Measurements from ENCODE around the gene ARHGAP27.
"Not testable (repeated sequence)": the region's sequence is repeated elsewhere in the genome, so short reads cannot be mapped to it uniquely, and the experiment has no call there.

The ARHGAP27 gene

GRCh38 chr17:45445901-45446743 is 13.5 kb upstream of the ARHGAP27 start:
- H3K9me3 ChIP-seq (ENCODE audit: control insufficient read depth, insufficient read depth, low read depth, low read length); H3K4me3 ChIP-seq (ENCODE audit: low read depth, low read length); H3K4me1 ChIP-seq (ENCODE audit: control insufficient read depth, insufficient read depth, low read length); H3K36me3 ChIP-seq (ENCODE audit: control insufficient read depth, insufficient read depth, low read length); H3K27ac ChIP-seq (ENCODE audit: low read depth, low read length); H3K27me3 ChIP-seq (ENCODE audit: control insufficient read depth, insufficient read depth, low read length); H3K9ac ChIP-seq (ENCODE audit: low read length): not testable (repeated sequence)

GRCh38 chr17:45444856-45445820 is 12.5 kb upstream of the ARHGAP27 start:
- not testable (repeated sequence) for H3K4me1 ChIP-seq (ENCODE audit: control insufficient read depth, insufficient read depth, low read length); H3K36me3 ChIP-seq (ENCODE audit: control insufficient read depth, insufficient read depth, low read length); H3K27ac ChIP-seq (ENCODE audit: low read depth, low read length)

GRCh38 chr17:45444301-45444700 is 11.6 kb upstream of the ARHGAP27 start:
- peaks cover 15% of the 10 kb centered on the region for H3K4me1 ChIP-seq (ENCODE audit: control insufficient read depth, insufficient read depth, low read length)
- not testable (repeated sequence) for H3K4me3 ChIP-seq (ENCODE audit: low read depth, low read length); H3K27ac ChIP-seq (ENCODE audit: low read depth, low read length); H3K36me3 ChIP-seq (ENCODE audit: control insufficient read depth, insufficient read depth, low read length); H3K9ac ChIP-seq (ENCODE audit: low read length); H3K9me3 ChIP-seq (ENCODE audit: control insufficient read depth, insufficient read depth, low read depth, low read length); H3K27me3 ChIP-seq (ENCODE audit: control insufficient read depth, insufficient read depth, low read length)

More at GRCh38 chr17:45444856-45445820, 12.5 kb upstream of the ARHGAP27 start:
- not testable (repeated sequence) for H3K9me3 ChIP-seq (ENCODE audit: control insufficient read depth, insufficient read depth, low read depth, low read length); H3K4me3 ChIP-seq (ENCODE audit: low read depth, low read length); H3K9ac ChIP-seq (ENCODE audit: low read length); H3K27me3 ChIP-seq (ENCODE audit: control insufficient read depth, insufficient read depth, low read length)

GRCh38 chr17:45443371-45444260 is 10.9 kb upstream of the ARHGAP27 start:
- H3K27ac ChIP-seq (ENCODE audit: low read depth, low read length); H3K9me3 ChIP-seq (ENCODE audit: control insufficient read depth, insufficient read depth, low read depth, low read length); H3K27me3 ChIP-seq (ENCODE audit: control insufficient read depth, insufficient read depth, low read length); H3K4me3 ChIP-seq (ENCODE audit: low read depth, low read length); H3K36me3 ChIP-seq (ENCODE audit: control insufficient read depth, insufficient read depth, low read length); H3K9ac ChIP-seq (ENCODE audit: low read length): not testable (repeated sequence)
- peaks cover 15% of the 10 kb centered on the region for H3K4me1 ChIP-seq (ENCODE audit: control insufficient read depth, insufficient read depth, low read length)

GRCh38 chr17:45441526-45442310 is 9.0 kb upstream of the ARHGAP27 start:
- H3K9me3 ChIP-seq (ENCODE audit: control insufficient read depth, insufficient read depth, low read depth, low read length): no peaks in the 10 kb centered on the region
- no peaks in the 10 kb centered on the region for H3K27me3 ChIP-seq (ENCODE audit: control insufficient read depth, insufficient read depth, low read length)
- H3K27ac ChIP-seq (ENCODE audit: low read depth, low read length): no peak overlapping the region
- no peak overlapping the region for H3K9ac ChIP-seq (ENCODE audit: low read length)
- H3K36me3 ChIP-seq (ENCODE audit: control insufficient read depth, insufficient read depth, low read length): peaks cover 3% of the 10 kb centered on the region; the same call in 1 of the 2 replicates
- no peak overlapping the region for H3K4me3 ChIP-seq (ENCODE audit: low read depth, low read length)
- peaks cover 26% of the 10 kb centered on the region for H3K4me1 ChIP-seq (ENCODE audit: control insufficient read depth, insufficient read depth, low read length)

- H3K27me3 ChIP-seq (ENCODE audit: control insufficient read depth, insufficient read depth, low read length); H3K27ac ChIP-seq (ENCODE audit: low read depth, low read length); H3K9ac ChIP-seq (ENCODE audit: low read length); H3K36me3 ChIP-seq (ENCODE audit: control insufficient read depth, insufficient read depth, low read length); H3K4me3 ChIP-seq (ENCODE audit: low read depth, low read length); H3K9me3 ChIP-seq (ENCODE audit: control insufficient read depth, insufficient read depth, low read depth, low read length): not testable (repeated sequence)
- H3K4me1 ChIP-seq (ENCODE audit: control insufficient read depth, insufficient read depth, low read length): peaks cover 34% of the 10 kb centered on the region
Observed at GRCh38 chr17:45440839-45441515, 8.3 kb upstream of the ARHGAP27 start.

GRCh38 chr17:45440161-45440778 is 7.6 kb upstream of the ARHGAP27 start:
- no peaks in the 10 kb centered on the region for H3K9me3 ChIP-seq (ENCODE audit: control insufficient read depth, insufficient read depth, low read depth, low read length)
- H3K27me3 ChIP-seq (ENCODE audit: control insufficient read depth, insufficient read depth, low read length): 0 out of 2 replicates have a peak, but pooled peaks cover 2% of the 10 kb centered on the region
- H3K9ac ChIP-seq (ENCODE audit: low read length): no peak overlapping the region
- H3K27ac ChIP-seq (ENCODE audit: low read depth, low read length): no peak overlapping the region
- H3K4me3 ChIP-seq (ENCODE audit: low read depth, low read length): no peak overlapping the region
- peaks cover 35% of the 10 kb centered on the region for H3K4me1 ChIP-seq (ENCODE audit: control insufficient read depth, insufficient read depth, low read length)
- H3K36me3 ChIP-seq (ENCODE audit: control insufficient read depth, insufficient read depth, low read length): peaks cover 3% of the 10 kb centered on the region; the same call in 1 of the 2 replicates

- Histone ChIP-seq H3K27ac (ENCODE audit: low read depth, low read length) (no peak overlapping the region), H3K27me3 (ENCODE audit: control insufficient read depth, insufficient read depth, low read length) (0 out of 2 replicates have a peak, but pooled peaks cover 3% of the 10 kb centered on the region), H3K4me3 (ENCODE audit: low read depth, low read length) (no peak overlapping the region), H3K36me3 (ENCODE audit: control insufficient read depth, insufficient read depth, low read length) (no peaks in the 10 kb centered on the region), H3K4me1 (ENCODE audit: control insufficient read depth, insufficient read depth, low read length) (peaks cover 35% of the 10 kb centered on the region), H3K9me3 (ENCODE audit: control insufficient read depth, insufficient read depth, low read depth, low read length) (no peaks in the 10 kb centered on the region), H3K9ac (ENCODE audit: low read length) (no peak overlapping the region)
Observed at GRCh38 chr17:45438931-45439610, 6.4 kb upstream of the ARHGAP27 start.
